Thyroid gland (tissue), 4 donors: ENCODE results near the gene SFT2D3. TPM values are rescaled to one million over a fixed set of nuclear protein-coding genes. Genes with fewer than 3 reads are reported as not detected.
A peak's percentile ranks its signal among the peaks of the same experiment; 100 is the strongest.

ENCODE experiments used
- DNase-seq, 2 donors: peaks; one replicate each; pipeline ENCODE4 v3.0.0-alpha.2; 2019
- H3K27ac ChIP-seq, 3 donors: fragments of 200-600 bp; sonication (generic); 1 replicate in 2 of 3; 2 replicates in 1 of 3; pipeline ENCODE4 v1.5.1; 2016 to 2019; ENCODE audit warnings: mild to moderate bottlenecking in 1 of 3, moderate library complexity in 1 of 3
- H3K27me3 ChIP-seq: fragments of 200-600 bp; sonication (generic); one replicate; pipeline ENCODE4 v1.5.1; 2019
- H3K36me3 ChIP-seq, 2 donors: fragments of 200-600 bp; sonication (generic); one replicate each; pipeline ENCODE4 v1.5.1; 2016 to 2019
- H3K4me1 ChIP-seq, 2 donors: fragments of 200-600 bp; sonication (generic); one replicate each; pipeline ENCODE4 v1.5.1; 2017 to 2019
- H3K4me3 ChIP-seq, 3 donors: fragments of 200-600 bp; sonication (generic); replicated peaks in 1 of 3; 1 replicate in 2 of 3; 2 replicates in 1 of 3; pipeline ENCODE4 v1.5.1; 2016; ENCODE audit warnings: mild to moderate bottlenecking in 1 of 3
- H3K9me3 ChIP-seq: fragments of 200-600 bp; sonication (generic); one replicate; pipeline ENCODE4 v1.5.1; 2017
- POLR2A ChIP-seq, 2 donors: fragments of 450-650 bp; IDR thresholded peaks; one replicate each; pipeline ENCODE4 v1.6.1; 2017; ENCODE audit warnings: antibody characterized with exemption in 2 of 2, mild to moderate bottlenecking in 2 of 2, moderate library complexity in 1 of 2
- WGBS, 2 donors: methylation state at CpG; one replicate each; pipeline ENCODE4 v1.1.5; 2017; 5-methylcytosine and 5-hydroxymethylcytosine counted together
- intact Hi-C: fragments of 100-400 bp; cut with DNase I; formaldehyde crosslinking; loops from one replicate; pipeline ENCODE4 v1.15.1; 2023
- total RNA-seq, 4 donors: library from RNA; depleted of rRNA; stranded (reverse); fragments of >200 nt; gene quantifications; one replicate each; pipeline ENCODE4 v1.2.3, GENCODE V29; 2016
- TF ChIP-seq, protein P1 (sequence below), 6 experiments: fragments of 200-600 bp in 3 of 6; fragments of 450-650 bp in 3 of 6; sonication (generic) in 3 of 6; IDR thresholded peaks; one replicate each; pipeline ENCODE4 v1.5.1; 2016 to 2019; ENCODE audit warnings: antibody characterized with exemption in 6 of 6, mild to moderate bottlenecking in 2 of 6, inconsistent platforms in 1 of 6, moderate library complexity in 1 of 6

Gene SFT2D3
- total RNA-seq, 4 donors from 2014 or later = 14.0 to 17.9 (median 16.1) TPM

DNA sequence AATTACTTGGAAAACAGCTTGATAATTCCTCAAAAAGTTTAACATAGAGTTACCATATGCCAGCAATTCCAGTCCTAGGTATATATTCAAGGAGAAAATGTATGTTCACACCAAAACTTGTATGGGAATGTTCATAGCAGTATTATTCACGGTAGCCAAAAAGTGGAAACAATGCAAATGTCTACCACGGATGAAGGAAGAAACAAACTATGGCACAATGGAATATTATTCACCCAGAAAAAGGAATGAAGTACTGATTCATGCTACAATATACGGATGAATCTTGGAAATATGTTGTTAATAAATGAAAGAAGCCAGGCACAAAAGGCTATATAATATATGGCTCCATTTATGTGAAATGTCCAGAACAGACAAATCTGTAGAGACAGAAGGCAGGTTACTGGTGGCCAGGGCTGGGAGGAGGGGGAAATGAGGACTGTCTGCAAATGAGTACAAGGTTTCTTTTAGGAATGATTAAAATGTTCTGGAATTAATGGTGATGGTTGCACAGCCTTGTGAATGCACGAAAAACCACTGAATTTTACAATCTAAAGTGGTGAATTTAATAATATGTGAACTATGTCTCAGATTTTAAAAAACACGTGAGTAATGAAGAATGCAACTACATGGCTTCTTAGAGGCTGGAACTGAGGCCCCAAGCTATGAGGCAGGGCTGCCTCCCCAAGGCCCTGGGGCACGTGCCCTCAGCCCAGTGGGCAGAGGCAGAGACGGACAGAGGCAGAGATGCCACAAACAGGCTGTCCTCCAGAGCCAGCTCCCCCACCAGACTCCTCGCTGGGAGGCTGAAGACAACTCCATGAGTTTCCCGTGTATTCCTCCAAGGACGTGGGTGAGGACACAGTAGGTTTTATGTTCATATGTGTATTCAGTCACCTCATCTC lies 31.0 kb upstream of the SFT2D3 start:
- peaks cover under 1 to 10% of the 10 kb centered on the region in 2 donors for H3K4me1 ChIP-seq
- no peaks in the 10 kb centered on the region for H3K9me3 ChIP-seq
- DNase-seq = no peak
- no peaks in the 10 kb centered on the region for H3K27me3 ChIP-seq
- no peaks in the 10 kb centered on the region for H3K36me3 ChIP-seq
- H3K4me3 ChIP-seq = no peak overlapping the region
- H3K27ac ChIP-seq = no peak overlapping the region
- intact Hi-C loops = no loop called here
- TF ChIP-seq POLR2A (IDR thresholded peaks at IDR 0.05) = no peak
- TF ChIP-seq, protein P1, sequence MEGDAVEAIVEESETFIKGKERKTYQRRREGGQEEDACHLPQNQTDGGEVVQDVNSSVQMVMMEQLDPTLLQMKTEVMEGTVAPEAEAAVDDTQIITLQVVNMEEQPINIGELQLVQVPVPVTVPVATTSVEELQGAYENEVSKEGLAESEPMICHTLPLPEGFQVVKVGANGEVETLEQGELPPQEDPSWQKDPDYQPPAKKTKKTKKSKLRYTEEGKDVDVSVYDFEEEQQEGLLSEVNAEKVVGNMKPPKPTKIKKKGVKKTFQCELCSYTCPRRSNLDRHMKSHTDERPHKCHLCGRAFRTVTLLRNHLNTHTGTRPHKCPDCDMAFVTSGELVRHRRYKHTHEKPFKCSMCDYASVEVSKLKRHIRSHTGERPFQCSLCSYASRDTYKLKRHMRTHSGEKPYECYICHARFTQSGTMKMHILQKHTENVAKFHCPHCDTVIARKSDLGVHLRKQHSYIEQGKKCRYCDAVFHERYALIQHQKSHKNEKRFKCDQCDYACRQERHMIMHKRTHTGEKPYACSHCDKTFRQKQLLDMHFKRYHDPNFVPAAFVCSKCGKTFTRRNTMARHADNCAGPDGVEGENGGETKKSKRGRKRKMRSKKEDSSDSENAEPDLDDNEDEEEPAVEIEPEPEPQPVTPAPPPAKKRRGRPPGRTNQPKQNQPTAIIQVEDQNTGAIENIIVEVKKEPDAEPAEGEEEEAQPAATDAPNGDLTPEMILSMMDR (IDR thresholded peaks at IDR 0.05) = no peak
- 75 to 85% methylated on average over 10 of the region's 10 CpGs for WGBS, 2 donors

DNA sequence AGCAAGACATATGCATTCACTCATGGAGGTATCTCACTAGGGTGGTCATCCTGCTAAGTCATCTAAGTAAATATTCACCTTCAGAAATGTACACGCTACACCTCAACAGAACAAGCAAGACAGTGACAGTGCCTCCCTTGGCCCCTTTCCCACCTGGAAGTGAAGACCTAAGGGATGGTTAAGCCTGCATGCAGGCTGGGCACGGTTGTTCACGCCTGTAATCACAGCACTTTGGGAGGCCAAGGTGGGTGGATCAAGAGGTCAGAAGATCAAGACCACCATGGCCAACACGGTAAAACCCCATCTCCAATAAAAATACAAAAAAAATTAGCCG lies 30.4 kb upstream of the SFT2D3 start:
- Histone ChIP-seq H3K9me3 (no peaks in the 10 kb centered on the region), H3K36me3 (no peaks in the 10 kb centered on the region), H3K4me1 (peaks cover 7 to 14% of the 10 kb centered on the region in 2 donors), H3K4me3 (no peak overlapping the region), H3K27ac (no peak overlapping the region), H3K27me3 (no peaks in the 10 kb centered on the region)
- TF ChIP-seq, protein P1 (IDR thresholded peaks at IDR 0.05) = no peak
- TF ChIP-seq POLR2A (IDR thresholded peaks at IDR 0.05) = no peak
- WGBS, 2 donors = 82 to 92% methylated on average over 5 of the region's 5 CpGs
- intact Hi-C loops = no loop called here
- no peak for DNase-seq

DNA sequence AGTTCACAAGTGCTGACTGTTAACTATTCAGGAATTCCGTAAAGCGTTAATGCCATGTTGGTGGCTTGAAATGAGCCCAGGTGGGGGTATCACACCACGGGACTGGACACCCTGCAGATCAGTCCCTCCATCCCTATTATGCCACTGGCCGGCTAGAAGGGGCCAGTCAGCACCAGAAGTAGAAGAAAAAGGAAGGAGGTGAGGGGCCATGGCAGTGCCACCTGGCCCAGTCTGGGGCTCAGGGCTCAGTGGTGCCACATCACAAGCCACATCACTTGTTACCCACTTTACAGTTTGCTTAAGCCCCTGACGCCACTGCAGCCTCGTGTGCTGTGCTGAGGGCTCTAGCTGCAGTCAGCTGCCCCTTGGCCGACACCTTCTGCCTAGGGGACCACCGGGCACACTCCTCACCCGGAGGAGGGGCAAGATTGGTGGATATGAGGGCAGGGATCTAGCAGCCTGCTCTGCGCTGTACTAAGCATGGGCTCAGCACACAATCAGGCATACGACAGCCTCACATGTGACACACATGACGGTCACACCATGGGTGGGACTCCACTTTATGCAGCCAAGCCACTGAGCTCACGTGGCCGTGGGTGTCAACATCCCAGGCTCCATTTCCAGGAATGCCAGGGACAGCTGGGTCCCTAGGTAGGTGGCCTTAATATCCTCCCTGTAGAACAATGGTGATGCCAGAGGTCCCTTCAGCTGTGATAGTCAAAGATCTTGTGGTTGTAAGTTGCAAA lies 29.6 kb upstream of the SFT2D3 start:
- 73 to 79% methylated on average over 4 to 6 of the region's 14 CpGs for WGBS, 2 donors
- H3K4me1 ChIP-seq = peaks cover 8 to 16% of the 10 kb centered on the region in 2 donors
- no peak overlapping the region for H3K4me3 ChIP-seq
- intact Hi-C loops = no loop called here
- TF ChIP-seq POLR2A (IDR thresholded peaks at IDR 0.05) = no peak
- TF ChIP-seq, protein P1 (IDR thresholded peaks at IDR 0.05) = no peak
- H3K27ac ChIP-seq = peak overlapping the region in 1 of 3 donors; percentile 30
- no peaks in the 10 kb centered on the region for H3K36me3 ChIP-seq
- H3K9me3 ChIP-seq = no peaks in the 10 kb centered on the region
- no peaks in the 10 kb centered on the region for H3K27me3 ChIP-seq
- no peak for DNase-seq

DNA sequence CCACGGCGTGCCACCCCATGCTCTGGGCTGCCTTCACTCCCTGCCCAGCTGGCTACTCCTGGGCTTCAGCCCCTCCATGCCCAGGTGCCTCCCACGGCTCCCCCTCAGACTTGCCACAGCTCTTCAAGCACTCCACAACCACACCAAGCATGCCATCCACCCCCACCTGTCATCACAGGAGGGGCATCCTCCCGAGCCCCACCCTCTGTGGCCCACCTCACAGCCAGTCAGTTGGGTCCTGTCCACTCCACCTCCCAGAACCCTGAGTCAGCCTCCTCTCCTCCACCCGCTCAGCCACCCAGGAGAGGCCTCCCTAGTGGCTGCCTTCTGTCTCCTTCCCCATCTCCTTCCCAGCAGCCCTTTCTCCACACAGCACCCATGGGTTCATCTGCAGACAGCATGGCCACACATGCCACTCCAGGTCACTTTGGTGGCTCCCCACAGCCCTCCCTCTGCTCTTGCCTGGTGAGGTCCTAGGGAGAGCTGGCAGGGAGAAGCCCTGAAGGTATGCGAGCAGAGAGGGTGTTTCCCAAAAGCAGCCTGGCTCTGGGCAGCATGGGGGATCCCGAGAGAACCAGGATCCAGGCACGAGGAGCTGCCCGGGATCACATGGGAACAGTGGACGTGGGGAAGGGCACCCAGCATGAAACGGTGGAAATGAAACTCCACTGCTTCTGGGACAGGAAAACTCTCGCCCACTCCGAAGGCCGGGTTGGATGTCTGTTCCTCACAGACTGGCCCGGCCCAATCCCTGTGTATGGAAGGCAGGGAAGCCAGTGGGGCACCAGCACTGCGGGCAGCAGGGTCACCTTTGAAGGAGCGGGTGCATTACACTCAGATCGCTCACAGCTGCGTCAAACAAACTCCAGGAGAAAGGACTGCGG lies 28.7 kb upstream of the SFT2D3 start:
- no peaks in the 10 kb centered on the region for H3K9me3 ChIP-seq
- no peak for DNase-seq
- H3K27me3 ChIP-seq = no peaks in the 10 kb centered on the region
- no peaks in the 10 kb centered on the region for H3K36me3 ChIP-seq
- H3K27ac ChIP-seq = peak overlapping the region in 2 of 3 donors; percentile 51 to 62
- no peak for TF ChIP-seq POLR2A (IDR thresholded peaks at IDR 0.05)
- TF ChIP-seq, protein P1 (IDR thresholded peaks at IDR 0.05) = no peak
- intact Hi-C loops = no loop called here
- peaks cover 8 to 16% of the 10 kb centered on the region in 2 donors for H3K4me1 ChIP-seq
- 79 to 82% methylated on average over 15 to 19 of the region's 20 CpGs for WGBS, 2 donors
- H3K4me3 ChIP-seq = no peak overlapping the region
